ENCODE data around the gene PPP1CA. TPM values are rescaled to one million over a fixed set of nuclear protein-coding genes. Genes with fewer than 3 reads are reported as not detected.
A peak's percentile ranks its signal among the peaks of the same experiment; 100 is the strongest.

PPP1CA gene
- total and polyA plus RNA-seq, 2 donors (not counting 1 experiment from before 2014, with no cell fraction given): 218 to 251 TPM

DNA sequence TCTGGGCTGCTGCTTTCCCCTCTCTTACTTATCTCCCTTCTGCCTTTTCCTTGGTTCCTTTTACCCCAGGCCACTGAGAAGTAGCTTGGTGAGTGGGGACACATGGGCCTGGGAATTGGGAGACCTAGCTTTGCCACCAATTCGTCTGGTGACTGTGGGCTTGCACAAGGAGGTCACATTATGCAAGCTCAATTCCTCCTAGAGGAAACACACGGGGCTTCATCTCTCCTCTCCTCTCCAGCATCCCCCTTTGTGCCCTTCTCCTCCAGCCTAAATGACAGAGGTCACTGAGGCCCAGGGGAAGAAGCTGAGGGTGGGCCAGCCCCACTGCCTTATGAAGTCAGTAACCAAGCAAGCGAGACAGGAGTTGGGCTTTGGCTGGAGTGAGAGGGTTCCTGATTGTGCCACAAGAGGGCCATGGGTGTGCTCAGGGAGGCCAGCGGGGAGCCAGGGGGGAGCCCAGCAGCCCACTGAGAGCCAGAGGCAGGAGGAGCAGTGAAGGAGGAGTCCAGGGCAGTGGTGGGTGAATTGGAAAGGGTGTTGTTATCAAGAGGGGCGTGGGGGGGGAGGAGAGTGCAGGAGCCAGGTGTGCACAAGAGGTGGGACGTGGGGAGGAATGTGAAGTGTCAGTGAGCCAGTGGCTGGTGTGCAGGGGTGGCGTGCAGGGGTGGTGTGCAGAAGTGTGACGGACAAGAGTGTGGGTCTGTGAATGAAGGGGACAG lies 30.3 kb downstream of the PPP1CA start:
- CTCF ChIA-PET: interaction anchor here (0.8 to 42.2 kb wide), 8 partner anchors 0 to 277 kb away, joined by 3 to 2379 read pairs (median 4); partner anchors contain the start of genes CLCF1, POLD4, PPP1CA and RAD9A
- peak overlapping the region; percentile 88 for H3K9ac ChIP-seq (ENCODE audit: low read length)
- H2AFZ ChIP-seq (ENCODE audit: insufficient read depth, low read depth, low read length, poor library complexity, severe bottlenecking): no peak overlapping the region
- peaks cover 68 to 72% of the 10 kb centered on the region in 2 donors for H3K4me1 ChIP-seq (ENCODE audit: control insufficient read depth in 2 of 2, insufficient read depth in 2 of 2, low read length in 2 of 2)
- peaks cover 0 to 12% of the 10 kb centered on the region in 2 experiments for H3K36me3 ChIP-seq (replicated peaks in 1 of 2; ENCODE audit: control extremely low read depth in 1 of 2, control insufficient read depth in 1 of 2, extremely low read depth in 1 of 2, insufficient read depth in 2 of 2, low read length in 1 of 2)
- peak overlapping the region; percentile 92 for H3K4me3 Mint-ChIP-seq
- intact Hi-C loops (cut with micrococcal nuclease): no loop called here
- TF ChIP-seq EZH2 (IDR thresholded peaks at IDR 0.05; ENCODE audit: borderline replicate concordance, insufficient read depth, low read depth, low read length, poor library complexity, severe bottlenecking): no peak
- TF ChIP-seq, protein P1, sequence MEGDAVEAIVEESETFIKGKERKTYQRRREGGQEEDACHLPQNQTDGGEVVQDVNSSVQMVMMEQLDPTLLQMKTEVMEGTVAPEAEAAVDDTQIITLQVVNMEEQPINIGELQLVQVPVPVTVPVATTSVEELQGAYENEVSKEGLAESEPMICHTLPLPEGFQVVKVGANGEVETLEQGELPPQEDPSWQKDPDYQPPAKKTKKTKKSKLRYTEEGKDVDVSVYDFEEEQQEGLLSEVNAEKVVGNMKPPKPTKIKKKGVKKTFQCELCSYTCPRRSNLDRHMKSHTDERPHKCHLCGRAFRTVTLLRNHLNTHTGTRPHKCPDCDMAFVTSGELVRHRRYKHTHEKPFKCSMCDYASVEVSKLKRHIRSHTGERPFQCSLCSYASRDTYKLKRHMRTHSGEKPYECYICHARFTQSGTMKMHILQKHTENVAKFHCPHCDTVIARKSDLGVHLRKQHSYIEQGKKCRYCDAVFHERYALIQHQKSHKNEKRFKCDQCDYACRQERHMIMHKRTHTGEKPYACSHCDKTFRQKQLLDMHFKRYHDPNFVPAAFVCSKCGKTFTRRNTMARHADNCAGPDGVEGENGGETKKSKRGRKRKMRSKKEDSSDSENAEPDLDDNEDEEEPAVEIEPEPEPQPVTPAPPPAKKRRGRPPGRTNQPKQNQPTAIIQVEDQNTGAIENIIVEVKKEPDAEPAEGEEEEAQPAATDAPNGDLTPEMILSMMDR (IDR thresholded peaks at IDR 0.05): peak; percentile 60
- no peaks in the 10 kb centered on the region for H3K9me3 Mint-ChIP-seq (ENCODE audit: insufficient read depth)
- peaks cover 59% of the 10 kb centered on the region for H4K20me1 ChIP-seq (ENCODE audit: control insufficient read depth, insufficient read depth, low read length, poor library complexity, severe bottlenecking)
- H3K9me3 ChIP-seq (ENCODE audit: control extremely low read depth in 1 of 3, control insufficient read depth in 2 of 3, insufficient read depth in 1 of 3, low read length in 2 of 3): no peaks in the 10 kb centered on the region
- peak overlapping the region in 1 of 2 donors; percentile 52 for H3K27ac ChIP-seq (ENCODE audit: low read length in 2 of 2)
- peak overlapping the region; percentile 72 for H3K27ac Mint-ChIP-seq
- peaks cover 70% of the 10 kb centered on the region for H3K4me1 Mint-ChIP-seq
- POLR2A ChIA-PET: interaction anchor here (0.5 to 14.2 kb wide), 12 partner anchors 8 to 131 kb away, joined by 3 to 323 read pairs (median 3); partner anchors contain the start of genes POLD4 and RAD9A
- 32% methylated on average over 7 of the region's 8 CpGs for WGBS (ENCODE audit: insufficient coverage)
- H3K4me2 ChIP-seq (replicated peaks; ENCODE audit: low read depth, low read length, poor library complexity, severe bottlenecking): peak overlapping the region; percentile 93
- H3K27me3 Mint-ChIP-seq: no peaks in the 10 kb centered on the region
- H3K79me2 ChIP-seq (ENCODE audit: control insufficient read depth, insufficient read depth, low read length): peaks cover 66% of the 10 kb centered on the region
- ATAC-seq (ENCODE audit: low read depth) (peak; percentile 18), DNase-seq (peak; percentile 75)
- H3K4me3 ChIP-seq (ENCODE audit: control extremely low read depth in 1 of 5, extremely low read depth in 1 of 5, insufficient read depth in 1 of 5, low read depth in 2 of 5, low read length in 4 of 5): peak overlapping the region in 4 of 5 experiments; percentile 54 to 95 (median 76)
- H3K27me3 ChIP-seq (replicated peaks in 1 of 4; ENCODE audit: control extremely low read depth in 1 of 4, control insufficient read depth in 3 of 4, insufficient read depth in 4 of 4, low read length in 3 of 4): no peaks in the 10 kb centered on the region

All from B cell (primary cell).